ENCODE measurements around the gene FBXL19. TPM values are rescaled to one million over a fixed set of nuclear protein-coding genes. Genes with fewer than 3 reads are reported as not detected.
A peak's percentile ranks its signal among the peaks of the same experiment; 100 is the strongest.

FBXL19 gene
- total and polyA plus RNA-seq, 2 experiments from 2014 or later: 0.64 to 18.2 TPM

DNA sequence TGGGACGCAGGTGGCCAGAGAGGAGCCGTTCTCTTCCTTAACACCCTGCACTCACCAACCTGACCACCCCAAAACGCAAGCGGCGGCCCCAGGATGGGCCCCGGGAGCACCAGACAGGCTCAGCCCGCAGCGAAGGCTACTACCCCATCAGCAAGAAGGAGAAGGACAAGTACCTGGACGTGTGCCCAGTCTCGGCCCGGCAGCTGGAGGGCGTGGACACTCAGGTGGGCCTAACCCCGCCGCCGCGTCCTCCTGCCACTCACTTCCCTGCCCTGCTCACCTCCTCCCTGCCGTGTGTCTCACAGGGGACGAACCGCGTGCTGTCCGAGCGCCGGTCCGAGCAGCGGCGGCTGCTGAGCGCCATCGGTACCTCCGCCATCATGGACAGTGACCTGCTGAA lies 57.1 kb downstream of the FBXL19 start:
- Histone ChIP-seq H3K27me3 (replicated peaks; ENCODE audit: insufficient read depth) (no peaks in the 10 kb centered on the region), H3K36me3 (ENCODE audit: low read depth) (0 out of 2 replicates have a peak, but pooled peaks cover 3% of the 10 kb centered on the region), H3K79me2 (ENCODE audit: insufficient read depth) (no peaks in the 10 kb centered on the region; the same call in 1 of the 2 replicates), H3F3A (ENCODE audit: insufficient read depth) (peaks cover 13% of the 10 kb centered on the region), H4K20me1 (ENCODE audit: insufficient read depth) (no peaks in the 10 kb centered on the region), H3K9ac (no peak overlapping the region), H3K4me2 (ENCODE audit: unreplicated experiment) (no peak overlapping the region), H3K4me1 (ENCODE audit: insufficient read depth) (peaks cover 13% of the 10 kb centered on the region), H3K9me2 (ENCODE audit: insufficient read depth) (no peaks in the 10 kb centered on the region), H3K27ac (no peak overlapping the region), H3K4me3 (no peak overlapping the region), H2AFZ (no peak overlapping the region), H3K9me3 (ENCODE audit: low read depth) (no peaks in the 10 kb centered on the region)
- in situ Hi-C loops (cut with MboI): loop anchor here (25.0 kb wide), 1 partner anchor 457 kb away; the partner anchor contains the start of genes COX6A2 and ZNF843
- DNase-seq: no peak
- 92 to 93% methylated on average over 29 of the region's 29 CpGs for WGBS, 2 experiments (ENCODE audit: low coverage in 1 of 2, low lambda C conversion rate in 2 of 2, missing lambda C conversion rate in 2 of 2)
- TF ChIP-seq EZH2phosphoT487 (IDR thresholded peaks at IDR 0.05; ENCODE audit: insufficient read depth, low read depth) (no peak), EZH2 (IDR thresholded peaks at IDR 0.05; ENCODE audit: insufficient read depth, poor library complexity, severe bottlenecking) (no peak)

DNA sequence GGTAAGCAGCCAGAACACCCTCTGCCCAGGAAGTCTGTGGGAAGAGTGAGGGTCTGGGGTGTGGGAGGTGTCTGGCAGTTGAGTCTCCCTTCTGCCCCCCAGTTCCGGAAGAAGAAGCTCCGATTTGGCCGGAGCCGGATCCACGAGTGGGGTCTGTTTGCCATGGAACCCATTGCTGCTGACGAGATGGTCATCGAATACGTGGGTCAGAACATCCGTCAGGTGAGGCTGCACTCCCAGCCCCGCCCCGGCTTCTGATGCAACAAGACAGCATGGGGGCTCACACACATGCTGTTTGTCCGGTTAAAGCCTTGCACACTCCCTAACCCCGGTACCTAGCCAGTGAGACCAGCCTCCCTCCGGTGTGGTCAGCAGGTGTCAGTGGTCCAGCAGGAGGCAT lies 57.6 kb downstream of the FBXL19 start:
- Histone ChIP-seq H3K79me2 (ENCODE audit: insufficient read depth) (no peaks in the 10 kb centered on the region; the same call in 1 of the 2 replicates), H2AFZ (no peak overlapping the region), H3K36me3 (ENCODE audit: low read depth) (0 out of 2 replicates have a peak, but pooled peaks cover 3% of the 10 kb centered on the region), H3K27me3 (replicated peaks; ENCODE audit: insufficient read depth) (no peaks in the 10 kb centered on the region), H3K27ac (no peak overlapping the region), H3K4me2 (ENCODE audit: unreplicated experiment) (no peak overlapping the region), H3F3A (ENCODE audit: insufficient read depth) (peaks cover 13% of the 10 kb centered on the region), H3K9me3 (ENCODE audit: low read depth) (no peaks in the 10 kb centered on the region), H3K9me2 (ENCODE audit: insufficient read depth) (no peaks in the 10 kb centered on the region), H3K4me3 (no peak overlapping the region), H3K4me1 (ENCODE audit: insufficient read depth) (peaks cover 18% of the 10 kb centered on the region), H4K20me1 (ENCODE audit: insufficient read depth) (no peaks in the 10 kb centered on the region), H3K9ac (no peak overlapping the region)
- DNase-seq: no peak
- in situ Hi-C loops (cut with MboI): loop anchor here (25.0 kb wide), 1 partner anchor 456 kb away; the partner anchor contains the start of genes COX6A2 and ZNF843
- 95 to 96% methylated on average over 9 to 14 of the region's 14 CpGs for WGBS, 2 experiments (ENCODE audit: low coverage in 1 of 2, low lambda C conversion rate in 2 of 2, missing lambda C conversion rate in 2 of 2)
- TF ChIP-seq EZH2 (IDR thresholded peaks at IDR 0.05; ENCODE audit: insufficient read depth, poor library complexity, severe bottlenecking) (no peak), EZH2phosphoT487 (IDR thresholded peaks at IDR 0.05; ENCODE audit: insufficient read depth, low read depth) (no peak)

DNA sequence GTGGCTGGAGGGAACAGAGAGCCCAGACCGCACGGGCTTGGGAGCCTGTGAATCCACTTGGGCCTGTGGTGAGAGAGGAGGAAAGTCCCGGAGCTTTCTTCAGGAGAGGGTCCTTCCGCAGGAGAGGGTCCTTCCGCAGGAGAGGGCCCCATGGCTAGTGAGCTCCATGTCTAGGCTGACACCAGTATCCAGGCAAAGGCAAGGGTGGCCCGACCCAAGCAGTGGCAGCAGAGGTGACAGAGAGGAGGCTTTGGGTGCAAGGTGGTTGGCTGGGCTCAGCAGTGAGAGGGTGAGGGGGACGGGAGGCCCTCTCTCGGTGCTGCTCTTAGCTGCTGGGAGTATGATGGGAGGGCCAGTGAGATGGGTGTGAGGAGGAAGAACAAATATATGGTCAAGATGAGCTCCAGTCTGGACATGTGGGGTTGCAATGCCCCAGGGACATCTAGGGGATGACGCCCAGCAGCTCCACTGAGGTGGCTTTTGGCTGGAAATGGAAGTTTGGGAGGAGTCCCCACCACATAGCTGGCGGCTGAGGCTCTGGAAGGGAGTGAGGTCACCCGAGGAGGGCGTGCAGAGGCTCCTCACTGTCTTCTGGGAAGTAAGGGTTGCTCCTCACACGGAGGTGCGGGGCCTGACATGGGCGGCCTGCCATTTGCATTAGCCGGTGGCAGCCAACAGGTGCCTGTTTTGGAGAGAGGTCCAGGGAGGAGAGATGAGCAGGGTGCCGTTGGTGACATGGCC lies 59.3 kb downstream of the FBXL19 start:
- Histone ChIP-seq H3K9me3 (ENCODE audit: low read depth) (no peaks in the 10 kb centered on the region), H3K9me2 (ENCODE audit: insufficient read depth) (no peaks in the 10 kb centered on the region), H4K20me1 (ENCODE audit: insufficient read depth) (no peaks in the 10 kb centered on the region), H2AFZ (no peak overlapping the region), H3K36me3 (ENCODE audit: low read depth) (0 out of 2 replicates have a peak, but pooled peaks cover 3% of the 10 kb centered on the region), H3F3A (ENCODE audit: insufficient read depth) (peaks cover 13% of the 10 kb centered on the region), H3K27me3 (replicated peaks; ENCODE audit: insufficient read depth) (no peaks in the 10 kb centered on the region), H3K4me1 (ENCODE audit: insufficient read depth) (peaks cover 19% of the 10 kb centered on the region), H3K27ac (peak overlapping the region; percentile 80), H3K79me2 (ENCODE audit: insufficient read depth) (no peaks in the 10 kb centered on the region), H3K4me3 (no peak overlapping the region), H3K9ac (peak overlapping the region; percentile 61), H3K4me2 (ENCODE audit: unreplicated experiment) (peak overlapping the region; percentile 41)
- in situ Hi-C loops (cut with MboI): loop anchor here (25.0 kb wide), 1 partner anchor 455 kb away; the partner anchor contains the start of genes COX6A2 and ZNF843
- DNase-seq: peak; percentile 97
- 36 to 44% methylated on average over 15 to 17 of the region's 17 CpGs for WGBS, 2 experiments (ENCODE audit: low coverage in 1 of 2, low lambda C conversion rate in 2 of 2, missing lambda C conversion rate in 2 of 2)
- no peak for TF ChIP-seq EZH2 (IDR thresholded peaks at IDR 0.05; ENCODE audit: insufficient read depth, poor library complexity, severe bottlenecking)
- TF ChIP-seq EZH2phosphoT487 (IDR thresholded peaks at IDR 0.05; ENCODE audit: insufficient read depth, low read depth): no peak

DNA sequence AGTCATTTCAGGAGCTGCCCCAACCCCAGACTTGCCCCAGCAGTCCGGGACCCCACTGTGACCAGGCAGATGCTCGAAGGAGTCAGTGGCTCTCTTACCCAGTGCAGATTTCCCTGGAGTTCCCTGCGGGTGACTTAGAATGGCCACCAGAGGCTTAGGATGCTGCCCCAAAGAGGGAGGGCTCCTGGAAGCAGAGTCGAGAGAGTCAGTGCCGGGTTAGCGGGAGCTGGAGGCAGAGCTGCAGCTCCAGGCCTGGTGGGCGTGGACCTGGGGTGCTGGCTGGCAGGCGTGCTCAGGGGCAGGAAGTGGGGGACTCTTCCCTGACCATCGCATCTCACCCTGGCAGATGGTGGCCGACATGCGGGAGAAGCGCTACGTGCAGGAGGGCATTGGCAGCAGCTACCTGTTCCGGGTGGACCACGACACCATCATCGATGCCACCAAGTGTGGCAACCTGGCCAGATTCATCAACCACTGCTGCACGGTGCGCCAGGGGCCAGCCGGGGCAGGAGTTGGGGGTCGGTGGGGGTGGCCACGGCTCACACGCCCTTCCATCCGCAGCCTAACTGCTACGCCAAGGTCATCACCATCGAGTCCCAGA lies 60.0 kb downstream of the FBXL19 start:
- Histone ChIP-seq H3K36me3 (ENCODE audit: low read depth) (0 out of 2 replicates have a peak, but pooled peaks cover 3% of the 10 kb centered on the region), H3K4me2 (ENCODE audit: unreplicated experiment) (peak overlapping the region; percentile 41), H3K9ac (peak overlapping the region; percentile 61), H3K4me3 (no peak overlapping the region), H2AFZ (no peak overlapping the region), H4K20me1 (ENCODE audit: insufficient read depth) (no peaks in the 10 kb centered on the region), H3K9me2 (ENCODE audit: insufficient read depth) (no peaks in the 10 kb centered on the region), H3K27ac (peak overlapping the region; percentile 80), H3F3A (ENCODE audit: insufficient read depth) (peaks cover 13% of the 10 kb centered on the region), H3K4me1 (ENCODE audit: insufficient read depth) (peaks cover 19% of the 10 kb centered on the region), H3K27me3 (replicated peaks; ENCODE audit: insufficient read depth) (no peaks in the 10 kb centered on the region), H3K79me2 (ENCODE audit: insufficient read depth) (no peaks in the 10 kb centered on the region), H3K9me3 (ENCODE audit: low read depth) (no peaks in the 10 kb centered on the region)
- in situ Hi-C loops (cut with MboI): loop anchor here (25.0 kb wide), 1 partner anchor 454 kb away; the partner anchor contains the start of genes COX6A2 and ZNF843
- 79 to 80% methylated on average over 24 to 25 of the region's 25 CpGs for WGBS, 2 experiments (ENCODE audit: low coverage in 1 of 2, low lambda C conversion rate in 2 of 2, missing lambda C conversion rate in 2 of 2)
- DNase-seq: peak; percentile 34
- no peak for TF ChIP-seq EZH2phosphoT487 (IDR thresholded peaks at IDR 0.05; ENCODE audit: insufficient read depth, low read depth)
- TF ChIP-seq EZH2 (IDR thresholded peaks at IDR 0.05; ENCODE audit: insufficient read depth, poor library complexity, severe bottlenecking): no peak
